ENCODE measurements around the gene NTRK3.

- TF ChIP-seq, protein P1, sequence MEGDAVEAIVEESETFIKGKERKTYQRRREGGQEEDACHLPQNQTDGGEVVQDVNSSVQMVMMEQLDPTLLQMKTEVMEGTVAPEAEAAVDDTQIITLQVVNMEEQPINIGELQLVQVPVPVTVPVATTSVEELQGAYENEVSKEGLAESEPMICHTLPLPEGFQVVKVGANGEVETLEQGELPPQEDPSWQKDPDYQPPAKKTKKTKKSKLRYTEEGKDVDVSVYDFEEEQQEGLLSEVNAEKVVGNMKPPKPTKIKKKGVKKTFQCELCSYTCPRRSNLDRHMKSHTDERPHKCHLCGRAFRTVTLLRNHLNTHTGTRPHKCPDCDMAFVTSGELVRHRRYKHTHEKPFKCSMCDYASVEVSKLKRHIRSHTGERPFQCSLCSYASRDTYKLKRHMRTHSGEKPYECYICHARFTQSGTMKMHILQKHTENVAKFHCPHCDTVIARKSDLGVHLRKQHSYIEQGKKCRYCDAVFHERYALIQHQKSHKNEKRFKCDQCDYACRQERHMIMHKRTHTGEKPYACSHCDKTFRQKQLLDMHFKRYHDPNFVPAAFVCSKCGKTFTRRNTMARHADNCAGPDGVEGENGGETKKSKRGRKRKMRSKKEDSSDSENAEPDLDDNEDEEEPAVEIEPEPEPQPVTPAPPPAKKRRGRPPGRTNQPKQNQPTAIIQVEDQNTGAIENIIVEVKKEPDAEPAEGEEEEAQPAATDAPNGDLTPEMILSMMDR (IDR thresholded peaks at IDR 0.05; ENCODE audit: low read depth, low read length, poor library complexity, severe bottlenecking) = no peak
- TF ChIP-seq EZH2phosphoT487 (IDR thresholded peaks at IDR 0.05; ENCODE audit: borderline replicate concordance, low read length) = no peak
These were observed 243.9 kb downstream of the NTRK3 start for GRCh38 chr15:88012688-88013087.
